KMS-11 (cell line): ENCODE results near the gene PRSS21.

ENCODE experiments used
- H2AFZ ChIP-seq: fragments of 200-600 bp; sonication (generic); 2 replicates; pipeline ENCODE4 v1.6.1; 2016; ENCODE audit warnings: antibody characterized with exemption, mixed run types, low read depth
- H3K27ac ChIP-seq: fragments of 200-600 bp; sonication (generic); 2 replicates; pipeline ENCODE4 v1.6.1; 2016; ENCODE audit warnings: mild to moderate bottlenecking, mixed run types
- H3K27me3 ChIP-seq: fragments of 200-600 bp; sonication (generic); 2 replicates; pipeline ENCODE4 v1.6.1; 2017; ENCODE audit warnings: mild to moderate bottlenecking, low read depth, mixed run types, moderate library complexity; ENCODE audit not compliant: insufficient read depth
- H3K36me3 ChIP-seq: fragments of 200-600 bp; sonication (generic); 2 replicates; pipeline ENCODE4 v1.6.1; 2017; ENCODE audit warnings: mild to moderate bottlenecking, mixed run types; ENCODE audit not compliant: insufficient read depth
- H3K4me1 ChIP-seq: fragments of 200-600 bp; sonication (generic); 2 replicates; pipeline ENCODE4 v1.6.1; 2016; ENCODE audit warnings: mild to moderate bottlenecking, low read depth, mixed run types; ENCODE audit not compliant: poor library complexity, severe bottlenecking
- H3K4me2 ChIP-seq: fragments of 200-600 bp; sonication (generic); 2 replicates; pipeline ENCODE4 v1.7.0; 2016; ENCODE audit warnings: mild to moderate bottlenecking, mixed run types
- H3K4me3 ChIP-seq: fragments of 200-600 bp; sonication (generic); IDR thresholded peaks from 2 replicates; pipeline ENCODE4 v1.6.1; 2017; ENCODE audit warnings: low read depth, low read length, mixed read lengths; ENCODE audit not compliant: insufficient read depth
- H3K79me2 ChIP-seq: fragments of 200-600 bp; sonication (generic); 2 replicates; pipeline ENCODE4 v1.6.1; 2016; ENCODE audit warnings: low read depth, mixed run types; ENCODE audit not compliant: insufficient read depth
- H3K9ac ChIP-seq: fragments of 200-600 bp; sonication (generic); 2 replicates; pipeline ENCODE4 v1.6.1; 2016; ENCODE audit warnings: mild to moderate bottlenecking, mixed run types
- H4K20me1 ChIP-seq: fragments of 200-600 bp; sonication (generic); 2 replicates; pipeline ENCODE4 v1.6.1; 2016; ENCODE audit warnings: mild to moderate bottlenecking, mixed run types; ENCODE audit not compliant: insufficient read depth
- CTCF ChIP-seq: fragments of 200-600 bp; sonication (generic); conservative IDR thresholded peaks from 2 replicates; pipeline ENCODE4 v1.6.1; 2017; ENCODE audit warnings: low read depth, mild to moderate bottlenecking, antibody characterized with exemption, low read length, moderate library complexity, mixed read lengths

PRSS21 gene

GRCh38 chr16:2779978-2780898 lies 36.8 kb upstream of the PRSS21 start:
- H3K9ac ChIP-seq = no peak overlapping the region
- no peak for TF ChIP-seq CTCF
- no peaks in the 10 kb centered on the region for H4K20me1 ChIP-seq
- H3K27ac ChIP-seq = no peak overlapping the region
- peaks cover 3% of the 10 kb centered on the region; the same call in 1 of the 2 replicates for H3K27me3 ChIP-seq
- peaks cover 18% of the 10 kb centered on the region for H3K4me1 ChIP-seq
- no peak overlapping the region for H3K4me3 ChIP-seq
- H3K36me3 ChIP-seq = no peaks in the 10 kb centered on the region
- no peak overlapping the region for H3K4me2 ChIP-seq
- H2AFZ ChIP-seq = no peak overlapping the region
- H3K79me2 ChIP-seq = peaks cover 25% of the 10 kb centered on the region

GRCh38 chr16:2782583-2783351 lies 34.3 kb upstream of the PRSS21 start:
- H3K27ac ChIP-seq = no peak overlapping the region
- TF ChIP-seq CTCF = no peak
- H3K27me3 ChIP-seq = peaks cover 16% of the 10 kb centered on the region; the same call in 1 of the 2 replicates

GRCh38 chr16:2783581-2784357 lies 33.3 kb upstream of the PRSS21 start:
- Histone ChIP-seq H3K79me2 (no peaks in the 10 kb centered on the region), H3K9ac (no peak overlapping the region), H3K4me2 (no peak overlapping the region), H4K20me1 (no peaks in the 10 kb centered on the region), H3K36me3 (no peaks in the 10 kb centered on the region), H3K4me3 (no peak overlapping the region), H2AFZ (no peak overlapping the region), H3K27ac (no peak overlapping the region), H3K27me3 (peaks cover 26% of the 10 kb centered on the region), H3K4me1 (no peaks in the 10 kb centered on the region)
- no peak for TF ChIP-seq CTCF

More at GRCh38 chr16:2782583-2783351, 34.3 kb upstream of the PRSS21 start:
- Histone ChIP-seq H3K9ac (no peak overlapping the region), H3K4me2 (no peak overlapping the region), H4K20me1 (no peaks in the 10 kb centered on the region), H3K4me1 (peaks cover 7% of the 10 kb centered on the region), H3K79me2 (peaks cover 10% of the 10 kb centered on the region), H2AFZ (no peak overlapping the region), H3K4me3 (no peak overlapping the region), H3K36me3 (no peaks in the 10 kb centered on the region)

GRCh38 chr16:2784358-2785100 lies 32.5 kb upstream of the PRSS21 start:
- no peak overlapping the region for H3K4me2 ChIP-seq
- no peaks in the 10 kb centered on the region for H3K4me1 ChIP-seq
- H3K4me3 ChIP-seq = no peak overlapping the region
- H3K9ac ChIP-seq = no peak overlapping the region
- TF ChIP-seq CTCF = no peak
- H3K27ac ChIP-seq = no peak overlapping the region
- H3K79me2 ChIP-seq = no peaks in the 10 kb centered on the region
- peaks cover 33% of the 10 kb centered on the region for H3K27me3 ChIP-seq
- no peaks in the 10 kb centered on the region for H4K20me1 ChIP-seq
- H3K36me3 ChIP-seq = no peaks in the 10 kb centered on the region
- H2AFZ ChIP-seq = no peak overlapping the region
